SK-N-MC (cell line): Measurements from ENCODE around the gene EZH1.

Experiments used
- DNase-seq: peaks from one replicate; pipeline ENCODE4 v3.0.0-alpha.2; 2011; ENCODE audit warnings: low read depth, low spot score
- H3K27ac ChIP-seq: fragments of 200-600 bp; sonication (generic); 2 replicates; pipeline ENCODE4 v1.5.1; 2016; ENCODE audit warnings: mixed run types
- H3K36me3 ChIP-seq: fragments of 200-600 bp; sonication (generic); 2 replicates; pipeline ENCODE4 v1.6.1; 2017; ENCODE audit warnings: antibody characterized with exemption, low read length, mixed read lengths; ENCODE audit not compliant: insufficient read depth
- H3K4me3 ChIP-seq: fragments of 200-600 bp; sonication (generic); 2 replicates; pipeline ENCODE4 v1.5.1; 2016
- H3K9ac ChIP-seq: fragments of 200-600 bp; sonication (generic); 2 replicates; pipeline ENCODE4 v1.8.0; 2017; ENCODE audit warnings: mixed run types, mixed read lengths; ENCODE audit not compliant: insufficient read length
- H3K9me3 ChIP-seq: fragments of 200-600 bp; sonication (generic); 2 replicates; pipeline ENCODE4 v1.6.1; 2017; ENCODE audit warnings: low read depth, mild to moderate bottlenecking, antibody characterized with exemption, low read length, moderate library complexity, mixed read lengths
- EZH2 ChIP-seq: fragments of 200-600 bp; sonication (generic); IDR thresholded peaks from one replicate; pipeline ENCODE4 v1.6.1; 2017; ENCODE audit warnings: antibody characterized with exemption
- FOXP2 ChIP-seq: optimal IDR thresholded peaks from 2 replicates; pipeline ENCODE3; 2011; ENCODE audit warnings: mild to moderate bottlenecking, moderate library complexity; ENCODE audit not compliant: insufficient read depth; ENCODE audit errors: extremely low read length, control extremely low read depth
- POLR2AphosphoS5 ChIP-seq: IDR thresholded peaks from 2 replicates; pipeline ENCODE4 v1.6.1; 2012; ENCODE audit warnings: mild to moderate bottlenecking, low read depth, low read length, borderline replicate concordance

EZH1 gene

GRCh38 chr17:42678951-42679491 is 65.8 kb downstream of the EZH1 start:
- Histone ChIP-seq H3K4me3 (peak overlapping the region; percentile 96), H3K9ac (peak overlapping the region; percentile 86), H3K9me3 (no peaks in the 10 kb centered on the region), H3K27ac (peak overlapping the region; percentile 94), H3K36me3 (no peaks in the 10 kb centered on the region)
- TF ChIP-seq POLR2AphosphoS5 (no peak), FOXP2 (no peak), EZH2 (no peak)
- no peak for DNase-seq

GRCh38 chr17:42677921-42678781 is 66.7 kb downstream of the EZH1 start:
- H3K4me3 ChIP-seq, result peak overlapping the region; percentile 96
- TF ChIP-seq EZH2 (no peak), POLR2AphosphoS5 (peak; percentile 78), FOXP2 (no peak)
- H3K9ac ChIP-seq, result peak overlapping the region; percentile 86
- peaks cover 6% of the 10 kb centered on the region; the same call in 1 of the 2 replicates for H3K36me3 ChIP-seq
- H3K9me3 ChIP-seq, result no peaks in the 10 kb centered on the region
- peak; percentile 53 for DNase-seq
- peak overlapping the region; percentile 94 for H3K27ac ChIP-seq

- TF ChIP-seq POLR2AphosphoS5 (no peak), FOXP2 (peak; percentile 45)
- Histone ChIP-seq H3K27ac (peak overlapping the region; percentile 94), H3K9ac (peak overlapping the region; percentile 86), H3K9me3 (no peaks in the 10 kb centered on the region), H3K4me3 (peak overlapping the region; percentile 96), H3K36me3 (peaks cover 11% of the 10 kb centered on the region; the same call in 1 of the 2 replicates)
- DNase-seq, result peak; percentile 99
These were observed 67.6 kb downstream of the EZH1 start for GRCh38 chr17:42677012-42677857.

GRCh38 chr17:42676424-42677011 is 68.3 kb downstream of the EZH1 start, which contains the start of gene PLEKHH3:
Gene PLEKHH3, minus strand, starts transcription at chr17:42676994. Its CDS starts 431 bp downstream, at chr17:42676563.
- H3K4me3 ChIP-seq, result peak within 1 kb of the TSS; percentile 96
- H3K27ac ChIP-seq, result peak within 1 kb of the TSS; percentile 94
- TF ChIP-seq EZH2 (no peak), POLR2AphosphoS5 (peak; percentile 48; the same call in 1 of the 2 replicates)
- no peaks in the 10 kb centered on the region for H3K9me3 ChIP-seq
- H3K36me3 ChIP-seq, result peaks cover 12% of the 10 kb centered on the region; the same call in 1 of the 2 replicates
- H3K9ac ChIP-seq, result peak within 1 kb of the TSS; percentile 86
- no peak for DNase-seq

GRCh38 chr17:42675965-42676423 is 68.8 kb downstream of the EZH1 start:
- no peak for DNase-seq
- H3K9ac ChIP-seq, result peak overlapping the region; percentile 84

GRCh38 chr17:42675348-42675964 is 69.4 kb downstream of the EZH1 start:
- H3K36me3 ChIP-seq, result peaks cover 22% of the 10 kb centered on the region
- H3K4me3 ChIP-seq, result peak overlapping the region; percentile 95
- TF ChIP-seq POLR2AphosphoS5 (no peak), EZH2 (no peak), FOXP2 (no peak)
- H3K9me3 ChIP-seq, result no peaks in the 10 kb centered on the region
- no peak overlapping the region for H3K27ac ChIP-seq
- DNase-seq, result no peak
- peak overlapping the region; percentile 84 for H3K9ac ChIP-seq

More at GRCh38 chr17:42675965-42676423, 68.8 kb downstream of the EZH1 start:
- Histone ChIP-seq H3K4me3 (peak overlapping the region; percentile 95), H3K27ac (no peak overlapping the region), H3K36me3 (peaks cover 16% of the 10 kb centered on the region; the same call in 1 of the 2 replicates), H3K9me3 (no peaks in the 10 kb centered on the region)
- no peak for TF ChIP-seq EZH2
- no peak for TF ChIP-seq POLR2AphosphoS5
- TF ChIP-seq FOXP2, result no peak

- no peaks in the 10 kb centered on the region for H3K9me3 ChIP-seq
- no peak overlapping the region for H3K27ac ChIP-seq
- H3K9ac ChIP-seq, result no peak overlapping the region
- DNase-seq, result no peak
- no peak for TF ChIP-seq FOXP2
- no peak for TF ChIP-seq EZH2
- TF ChIP-seq POLR2AphosphoS5, result no peak
- H3K4me3 ChIP-seq, result peak overlapping the region; percentile 95
- peaks cover 24% of the 10 kb centered on the region for H3K36me3 ChIP-seq
These were observed 70.0 kb downstream of the EZH1 start for GRCh38 chr17:42674755-42675347.
